GM19468 (cell line): ENCODE data around the gene ENTPD6.

Experiments
- ATAC-seq: cut with Tn5 transposase; IDR thresholded peaks from one replicate; pipeline ENCODE4 v1.9.1; 2021; ENCODE audit warnings: mild to moderate bottlenecking, moderate library complexity, moderate number of reproducible peaks; ENCODE audit not compliant: unreplicated experiment; ENCODE audit errors: extremely low read depth

ENTPD6 gene

DNA sequence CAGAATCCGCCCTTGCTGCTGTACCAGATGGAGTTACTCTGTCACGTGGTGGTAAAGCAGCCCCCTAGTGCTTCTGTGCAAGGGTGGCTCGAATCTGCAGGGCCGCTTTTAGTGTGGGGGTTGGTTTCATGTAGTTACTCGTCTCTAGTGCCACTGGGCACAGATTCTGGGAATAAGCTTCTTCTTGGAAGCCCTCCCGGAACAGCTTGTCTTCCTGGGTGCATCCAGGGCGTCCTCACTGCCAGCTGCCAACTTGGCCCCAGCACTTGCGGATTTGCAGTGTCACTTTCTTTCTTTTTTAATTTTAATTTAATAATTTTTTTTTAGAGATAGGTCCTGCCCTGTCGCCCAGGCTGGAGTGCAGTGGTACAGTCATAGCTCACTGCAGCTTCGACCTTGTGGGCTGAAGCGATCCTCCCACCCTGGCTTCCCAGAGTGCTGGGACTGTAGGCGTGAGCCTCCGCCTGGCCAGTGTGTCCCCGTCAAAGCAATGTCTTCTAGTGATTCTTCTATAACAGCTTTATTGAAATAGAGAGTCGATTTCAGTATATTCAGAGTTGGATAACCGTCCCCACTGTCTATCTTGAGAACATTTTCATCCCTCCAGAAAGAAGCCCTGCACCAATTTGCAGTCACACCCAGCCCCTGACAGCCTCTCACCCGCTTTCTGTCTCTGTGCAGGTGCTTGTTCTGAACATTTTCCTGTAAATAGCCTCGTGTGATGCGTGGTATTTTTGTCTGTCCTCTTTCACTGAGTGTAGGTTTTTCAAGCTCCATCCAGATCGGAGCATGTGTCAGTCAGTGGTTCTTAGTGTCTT is 78.2 kb downstream of the ENTPD6 start:
- no peak for ATAC-seq

DNA sequence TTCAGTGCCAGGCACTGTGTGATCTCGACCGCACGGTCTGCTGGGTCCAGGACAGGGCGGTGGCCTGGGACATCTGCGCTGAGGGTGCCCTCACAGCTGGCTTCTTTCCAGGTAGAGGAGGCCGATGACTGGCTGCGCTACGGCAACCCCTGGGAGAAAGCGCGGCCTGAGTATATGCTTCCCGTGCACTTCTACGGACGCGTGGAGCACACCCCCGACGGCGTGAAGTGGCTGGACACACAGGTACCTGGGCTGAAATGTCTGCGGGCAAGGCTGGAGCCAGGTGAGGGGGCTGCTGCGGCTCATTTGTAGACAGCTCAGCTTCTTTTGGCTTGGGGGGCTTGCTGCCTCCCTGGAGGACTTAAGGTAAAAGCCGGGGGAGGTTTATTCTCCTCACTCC is 79.0 kb downstream of the ENTPD6 start:
- ATAC-seq, result no peak

DNA sequence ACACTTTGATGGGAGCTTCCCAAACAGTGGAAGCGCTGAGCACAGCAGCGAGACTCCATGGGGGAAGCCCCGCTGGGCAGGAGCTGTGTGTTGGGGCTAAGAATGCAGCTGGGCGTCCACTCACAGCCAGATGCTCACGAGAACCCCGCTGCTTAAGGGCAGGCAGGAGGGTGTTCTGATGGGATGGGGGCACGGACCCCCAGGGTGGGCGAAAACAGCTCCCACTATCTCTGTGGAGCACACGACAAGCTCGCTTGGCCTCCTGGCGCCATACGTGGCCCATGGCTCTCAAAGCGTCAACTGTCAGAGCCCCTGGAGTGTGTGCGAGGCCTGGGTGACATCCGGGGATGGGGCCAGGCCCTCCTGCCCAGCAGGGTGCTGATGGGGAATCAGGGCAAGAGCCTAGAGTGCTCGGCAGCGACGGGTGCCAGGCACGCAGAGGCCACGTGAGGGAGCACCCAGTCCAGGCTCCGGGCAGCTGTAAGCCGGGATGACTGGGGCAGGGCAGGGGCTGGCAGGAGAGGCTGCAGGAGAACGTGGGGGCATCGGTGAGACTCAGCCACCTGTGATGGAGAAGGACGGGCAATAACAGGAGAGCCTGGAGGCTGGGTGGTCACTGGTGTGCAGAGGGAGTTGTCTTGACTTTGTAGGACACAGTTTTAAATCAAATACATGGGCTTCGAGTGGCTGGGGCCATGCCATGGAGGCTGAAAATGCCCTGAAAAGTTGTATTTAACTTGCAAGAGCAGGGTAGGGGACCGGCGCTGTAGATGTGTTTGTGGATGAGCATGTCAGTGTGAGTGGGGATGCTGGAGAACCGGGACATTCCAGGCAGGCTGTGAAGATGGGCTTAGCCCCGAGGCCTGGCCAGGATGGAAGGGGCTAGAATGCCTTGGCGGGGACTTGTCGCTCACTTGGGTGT is 79.6 kb downstream of the ENTPD6 start:
- no peak for ATAC-seq

DNA sequence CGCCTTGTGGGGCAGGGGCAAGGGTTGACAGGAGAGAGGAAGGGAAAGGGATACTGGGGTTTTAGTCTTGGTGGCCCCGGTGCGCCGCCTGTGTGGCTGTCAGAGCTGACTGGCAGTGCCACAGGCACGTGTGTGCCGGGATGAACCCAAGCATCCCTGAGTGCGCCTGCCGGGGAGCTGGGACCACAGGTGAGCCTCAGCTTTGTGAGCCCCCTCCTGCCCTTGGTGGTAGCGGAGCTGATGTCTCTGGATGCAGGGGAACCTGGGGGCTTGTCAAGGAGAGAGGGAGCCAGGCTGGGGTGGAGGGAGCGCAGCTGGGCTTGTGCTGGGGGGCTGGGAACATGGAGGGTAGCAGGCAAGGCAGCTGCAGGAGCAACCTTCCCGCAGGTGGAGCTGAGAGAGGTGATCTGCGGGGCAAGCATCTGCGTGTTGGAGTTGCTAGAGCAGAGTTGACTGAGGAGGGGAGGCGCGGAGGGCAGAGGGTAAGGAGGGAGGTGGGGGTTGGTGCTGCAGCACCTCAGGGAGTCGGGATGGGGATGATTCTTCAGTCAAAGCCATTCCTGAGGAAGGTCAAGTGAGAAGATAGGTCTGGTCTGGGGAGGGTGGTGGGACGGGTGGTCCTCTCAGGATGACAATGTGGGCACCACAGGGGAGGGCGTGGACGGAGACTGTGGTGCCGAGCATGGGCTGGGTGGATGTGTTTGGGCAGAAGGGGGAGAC is 80.5 kb downstream of the ENTPD6 start:
- no peak for ATAC-seq
